Glomerular visceral epithelial cell (primary cell): ENCODE data around the gene LAMC1.

Experiments used
- DNase-seq: peaks from one replicate; pipeline ENCODE4 v3.0.0-alpha.2; 2016; ENCODE audit errors: extremely low spot score

LAMC1 gene

GRCh38 chr1:183105449-183105848 is 82.2 kb downstream of the LAMC1 start:
- peak; percentile 56 for DNase-seq

GRCh38 chr1:183106166-183106565 is 82.9 kb downstream of the LAMC1 start:
- no peak for DNase-seq

GRCh38 chr1:183106746-183107145 is 83.5 kb downstream of the LAMC1 start:
- no peak for DNase-seq

GRCh38 chr1:183110326-183110880 is 87.2 kb downstream of the LAMC1 start:
- no peak for DNase-seq

- DNase-seq = no peak
These were observed 91.2 kb downstream of the LAMC1 start for GRCh38 chr1:183114441-183114840.

- no peak for DNase-seq
These were observed 93.2 kb downstream of the LAMC1 start for GRCh38 chr1:183116416-183116815.

GRCh38 chr1:183121609-183122008 is 98.4 kb downstream of the LAMC1 start:
- DNase-seq = no peak

GRCh38 chr1:183124259-183124658 is 101.0 kb downstream of the LAMC1 start:
- DNase-seq = peak; percentile 22

- no peak for DNase-seq
These were observed 102.2 kb downstream of the LAMC1 start for GRCh38 chr1:183125279-183125999.

- DNase-seq = no peak
These were observed 102.8 kb downstream of the LAMC1 start for GRCh38 chr1:183126000-183126366.

- no peak for DNase-seq
These were observed 103.3 kb downstream of the LAMC1 start for GRCh38 chr1:183126528-183126927.

- no peak for DNase-seq
These were observed 106.9 kb downstream of the LAMC1 start for GRCh38 chr1:183129921-183130690.

GRCh38 chr1:183131166-183131565 is 107.9 kb downstream of the LAMC1 start:
- no peak for DNase-seq

GRCh38 chr1:183135336-183135735 is 112.1 kb downstream of the LAMC1 start:
- DNase-seq = no peak

- no peak for DNase-seq
These were observed 114.6 kb downstream of the LAMC1 start for GRCh38 chr1:183137782-183138181.

GRCh38 chr1:183138301-183138700 is 115.1 kb downstream of the LAMC1 start:
- no peak for DNase-seq

- DNase-seq = peak; percentile 26
These were observed 116.2 kb downstream of the LAMC1 start for GRCh38 chr1:183139281-183139942.

- no peak for DNase-seq
These were observed 117.4 kb downstream of the LAMC1 start for GRCh38 chr1:183140633-183141032.

GRCh38 chr1:183142171-183142570 is 119.0 kb downstream of the LAMC1 start:
- no peak for DNase-seq

GRCh38 chr1:183143576-183144315 is 120.5 kb downstream of the LAMC1 start:
- DNase-seq = no peak

- DNase-seq = no peak
These were observed 121.5 kb downstream of the LAMC1 start for GRCh38 chr1:183144752-183145151.

GRCh38 chr1:183147735-183148134 is 124.5 kb downstream of the LAMC1 start:
- DNase-seq = no peak
